Panc1 (cell line): ENCODE results near the gene LRP1B. TPM values are rescaled to one million over a fixed set of nuclear protein-coding genes. Genes with fewer than 3 reads are reported as not detected.

Source experiments
- ATAC-seq: fragments of 200-7000 bp; cut with Tn5 transposase; 2 replicates; pipeline ENCODE4 v1.9.1; 2020; ENCODE audit warnings: mild to moderate bottlenecking, moderate library complexity
- BruUV-seq: library from RNA; stranded (reverse); fragments of 400-500 nt; replicated peaks from 2 replicates; lab custom pipeline; 2021; lab: Mats Ljungman, UMichigan
- CTCF ChIA-PET: fragments of 300-600 bp; sonication (Branson Sonifier 250); formaldehyde crosslinking; loops from one replicate; lab custom pipeline; 2022; ENCODE audit warnings: antibody characterized with exemption; lab: Charles Lee
- POLR2A ChIA-PET: fragments of 300-600 bp; sonication (Branson Sonifier 250); formaldehyde crosslinking; loops from one replicate; lab custom pipeline; 2022; ENCODE audit warnings: antibody characterized with exemption; lab: Charles Lee
- DNase-seq: peaks from one replicate; pipeline ENCODE4 v3.0.0-alpha.2; 2010; ENCODE audit warnings: low read depth, low spot score
- H3K27ac ChIP-seq: 2 replicates; pipeline ENCODE4 v1.5.1; 2011; ENCODE audit warnings: mild to moderate bottlenecking, low read length, inconsistent platforms
- H3K27me3 ChIP-seq: fragments of 200-500 bp; sonication (Bioruptor generic); 2 replicates; pipeline ENCODE4 v1.6.0; 2014; ENCODE audit warnings: low read length, inconsistent platforms; ENCODE audit not compliant: control insufficient read depth, insufficient read depth
- H3K36me3 ChIP-seq: fragments of 200-500 bp; sonication (Bioruptor generic); 2 replicates; pipeline ENCODE4 v1.5.1; 2014; ENCODE audit warnings: inconsistent platforms, mild to moderate bottlenecking, low read length, moderate library complexity; ENCODE audit not compliant: control insufficient read depth, insufficient read depth
- H3K4me1 ChIP-seq: 2 replicates; pipeline ENCODE4 v1.5.1; 2011; ENCODE audit warnings: inconsistent platforms, mild to moderate bottlenecking, low read length, moderate library complexity; ENCODE audit not compliant: control insufficient read depth, insufficient read depth
- H3K4me3 ChIP-seq, 2 experiments: 2 replicates each; pipeline ENCODE4 v1.5.1; 2011 to 2012; ENCODE audit warnings: low read depth in 2 of 2, low read length in 2 of 2, mild to moderate bottlenecking in 2 of 2, inconsistent platforms in 1 of 2, moderate library complexity in 1 of 2
- H3K9me3 ChIP-seq: fragments of 200-500 bp; sonication (Bioruptor generic); 2 replicates; pipeline ENCODE4 v1.5.1; 2014; ENCODE audit warnings: low read depth, mild to moderate bottlenecking, inconsistent platforms, low read length, moderate library complexity; ENCODE audit not compliant: control insufficient read depth, insufficient read depth
- POLR2AphosphoS5 ChIP-seq: IDR thresholded peaks from 2 replicates; pipeline ENCODE4 v1.6.1; 2012; ENCODE audit warnings: mild to moderate bottlenecking, low read depth, low read length, moderate library complexity
- REST ChIP-seq, 2 experiments: IDR thresholded peaks; 2 replicates each; pipeline ENCODE4 v1.6.1; 2011 to 2012; ENCODE audit warnings: low read depth in 2 of 2, control low read depth in 1 of 2, low read length in 1 of 2, mild to moderate bottlenecking in 1 of 2, moderate library complexity in 1 of 2; ENCODE audit not compliant: insufficient read depth in 1 of 2
- SIN3A ChIP-seq: IDR thresholded peaks from 2 replicates; pipeline ENCODE4 v1.6.1; 2012; ENCODE audit warnings: low read depth, mild to moderate bottlenecking, low read length, moderate library complexity, borderline replicate concordance; ENCODE audit not compliant: insufficient read depth
- TCF7L2 ChIP-seq: IDR thresholded peaks from 2 replicates; pipeline ENCODE4 v1.6.1; 2011; ENCODE audit warnings: mild to moderate bottlenecking, low read depth, low read length, inconsistent platforms
- in situ Hi-C: cut with HindIII; loops from 2 replicates; pipeline ENCODE4 v1.10.0; 2016; ENCODE audit warnings: low sequenced_read_pairs, low pct_unique_long_range_greater_than_20kb
- intact Hi-C: fragments of 100-400 bp; cut with micrococcal nuclease; formaldehyde crosslinking; loops from one replicate; pipeline ENCODE4 v1.10.0; 2022; ENCODE audit not compliant: unreplicated experiment
- total RNA-seq: library from RNA; stranded (reverse); gene quantifications from one replicate; pipeline ENCODE4 v1.2.1, GENCODE V29; 2021; ENCODE audit not compliant: unreplicated experiment
- TF ChIP-seq, protein P1 (sequence below): fragments of 450-650 bp; IDR thresholded peaks from 2 replicates; pipeline ENCODE4 v1.5.1; 2017; ENCODE audit warnings: mild to moderate bottlenecking

Gene LRP1B
- total RNA-seq, 1 experiment from 2014 or later: 0.54 TPM

- ATAC-seq (no peak), DNase-seq (no peak)
- TF ChIP-seq SIN3A: no peak
- TF ChIP-seq POLR2AphosphoS5: no peak
- no peak overlapping the region for H3K4me3 ChIP-seq
- H3K36me3 ChIP-seq: peaks cover 2% of the 10 kb centered on the region; the same call in 1 of the 2 replicates
- in situ Hi-C loops: no loop called here
- BruUV-seq: no TSS peak
- intact Hi-C loops: no loop called here
- CTCF ChIA-PET: no interaction called here
- no peaks in the 10 kb centered on the region for H3K27me3 ChIP-seq
- no peaks in the 10 kb centered on the region for H3K4me1 ChIP-seq
- POLR2A ChIA-PET: no interaction called here
- no peaks in the 10 kb centered on the region for H3K9me3 ChIP-seq
- H3K27ac ChIP-seq: no peak overlapping the region
Measured at GRCh38 chr2:140295767-140296166, 1835.0 kb downstream of the LRP1B start.

- Histone ChIP-seq H3K27me3 (no peaks in the 10 kb centered on the region), H3K36me3 (no peaks in the 10 kb centered on the region), H3K27ac (no peak overlapping the region), H3K4me3 (no peak overlapping the region), H3K4me1 (no peaks in the 10 kb centered on the region), H3K9me3 (no peaks in the 10 kb centered on the region)
- no TSS peak for BruUV-seq
- in situ Hi-C loops: no loop called here
- POLR2A ChIA-PET: no interaction called here
- ATAC-seq (no peak), DNase-seq (no peak)
- intact Hi-C loops: no loop called here
- CTCF ChIA-PET: no interaction called here
- TF ChIP-seq SIN3A (no peak), REST (IDR thresholded peaks at IDR 0.05; ENCODE audit: insufficient read depth in 1 of 2, low read depth in 2 of 2, low read length in 1 of 2) (no peak), TCF7L2 (no peak), POLR2AphosphoS5 (no peak)
- TF ChIP-seq, protein P1, sequence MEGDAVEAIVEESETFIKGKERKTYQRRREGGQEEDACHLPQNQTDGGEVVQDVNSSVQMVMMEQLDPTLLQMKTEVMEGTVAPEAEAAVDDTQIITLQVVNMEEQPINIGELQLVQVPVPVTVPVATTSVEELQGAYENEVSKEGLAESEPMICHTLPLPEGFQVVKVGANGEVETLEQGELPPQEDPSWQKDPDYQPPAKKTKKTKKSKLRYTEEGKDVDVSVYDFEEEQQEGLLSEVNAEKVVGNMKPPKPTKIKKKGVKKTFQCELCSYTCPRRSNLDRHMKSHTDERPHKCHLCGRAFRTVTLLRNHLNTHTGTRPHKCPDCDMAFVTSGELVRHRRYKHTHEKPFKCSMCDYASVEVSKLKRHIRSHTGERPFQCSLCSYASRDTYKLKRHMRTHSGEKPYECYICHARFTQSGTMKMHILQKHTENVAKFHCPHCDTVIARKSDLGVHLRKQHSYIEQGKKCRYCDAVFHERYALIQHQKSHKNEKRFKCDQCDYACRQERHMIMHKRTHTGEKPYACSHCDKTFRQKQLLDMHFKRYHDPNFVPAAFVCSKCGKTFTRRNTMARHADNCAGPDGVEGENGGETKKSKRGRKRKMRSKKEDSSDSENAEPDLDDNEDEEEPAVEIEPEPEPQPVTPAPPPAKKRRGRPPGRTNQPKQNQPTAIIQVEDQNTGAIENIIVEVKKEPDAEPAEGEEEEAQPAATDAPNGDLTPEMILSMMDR: no peak
Measured at GRCh38 chr2:140288726-140289125, 1842.1 kb downstream of the LRP1B start.

- no peak for DNase-seq
- POLR2A ChIA-PET: no interaction called here
- Histone ChIP-seq H3K4me1 (no peaks in the 10 kb centered on the region), H3K9me3 (no peaks in the 10 kb centered on the region), H3K27ac (no peak overlapping the region), H3K27me3 (no peaks in the 10 kb centered on the region), H3K4me3 (no peak overlapping the region), H3K36me3 (no peaks in the 10 kb centered on the region)
- TF ChIP-seq POLR2AphosphoS5: no peak
- no peak for TF ChIP-seq SIN3A
- TF ChIP-seq, protein P1: no peak
- no peak for TF ChIP-seq REST (IDR thresholded peaks at IDR 0.05; ENCODE audit: insufficient read depth in 1 of 2, low read depth in 2 of 2, low read length in 1 of 2)
- no peak for TF ChIP-seq TCF7L2
- in situ Hi-C loops (no loop called here), intact Hi-C loops (no loop called here)
- ATAC-seq: no peak
- BruUV-seq: no TSS peak
- CTCF ChIA-PET: no interaction called here
Measured at GRCh38 chr2:140288213-140288612, 1842.6 kb downstream of the LRP1B start.
